CD4-positive, alpha-beta T cell treated with Interleukin-12 subunit alpha and Interleukin-12 subunit beta, for 1 hour (primary cell): ENCODE measurements around the gene HNRNPDL.
"Not testable (repeated sequence)": the region's sequence is repeated elsewhere in the genome, so short reads cannot be mapped to it uniquely, and the experiment has no call there.

Experiments
- DNase-seq: peaks from one replicate; pipeline ENCODE4 v3.0.0-alpha.2; 2020

Gene HNRNPDL

GRCh38 chr4:82431831-82432230 lies 1.6 kb upstream of the HNRNPDL start:
- DNase-seq = no peak

GRCh38 chr4:82430964-82431745 lies 893 bp upstream of the HNRNPDL start:
- peak; percentile 52 for DNase-seq

- DNase-seq = peak; percentile 81
These were observed 502 bp downstream of the HNRNPDL start for GRCh38 chr4:82429728-82430192.

GRCh38 chr4:82428969-82429727 lies 1.1 kb downstream of the HNRNPDL start:
- peak; percentile 95 for DNase-seq

GRCh38 chr4:82428526-82428968 lies 1.7 kb downstream of the HNRNPDL start:
- DNase-seq = no peak

GRCh38 chr4:82425478-82425877 lies 4.8 kb downstream of the HNRNPDL start:
- DNase-seq = no peak

GRCh38 chr4:82423245-82424054 lies 6.8 kb downstream of the HNRNPDL start:
- no peak for DNase-seq

- no peak for DNase-seq
These were observed 7.6 kb downstream of the HNRNPDL start for GRCh38 chr4:82422616-82423015.

- DNase-seq = no peak
These were observed 8.3 kb downstream of the HNRNPDL start for GRCh38 chr4:82421796-82422560.

- DNase-seq = no peak
These were observed 10.8 kb downstream of the HNRNPDL start for GRCh38 chr4:82419451-82419850.

- DNase-seq = no peak
These were observed 14.3 kb downstream of the HNRNPDL start for GRCh38 chr4:82415922-82416365.

GRCh38 chr4:82415061-82415460 lies 15.2 kb downstream of the HNRNPDL start:
- not testable (repeated sequence) for DNase-seq

GRCh38 chr4:82403725-82404124 lies 26.5 kb downstream of the HNRNPDL start:
- DNase-seq = no peak

GRCh38 chr4:82402196-82402775 lies 28.0 kb downstream of the HNRNPDL start:
- no peak for DNase-seq

GRCh38 chr4:82401600-82401999 lies 28.7 kb downstream of the HNRNPDL start:
- no peak for DNase-seq

- DNase-seq = no peak
These were observed 32.0 kb downstream of the HNRNPDL start for GRCh38 chr4:82398263-82398662.

GRCh38 chr4:82397527-82397926 lies 32.7 kb downstream of the HNRNPDL start:
- no peak for DNase-seq

- no peak for DNase-seq
These were observed 35.4 kb downstream of the HNRNPDL start for GRCh38 chr4:82394896-82395295.

- DNase-seq = not testable (repeated sequence)
These were observed 40.2 kb downstream of the HNRNPDL start for GRCh38 chr4:82390061-82390460.

GRCh38 chr4:82388405-82388804 lies 41.9 kb downstream of the HNRNPDL start:
- DNase-seq = no peak

GRCh38 chr4:82386312-82386711 lies 44.0 kb downstream of the HNRNPDL start:
- not testable (repeated sequence) for DNase-seq

GRCh38 chr4:82382751-82383150 lies 47.5 kb downstream of the HNRNPDL start:
- DNase-seq = no peak
